Endothelial cell (in vitro differentiated cells): ENCODE data around the gene GID4. TPM values are rescaled to one million over a fixed set of nuclear protein-coding genes. Genes with fewer than 3 reads are reported as not detected.
A peak's percentile ranks its signal among the peaks of the same experiment; 100 is the strongest.

Experiments used
- DNase-seq: peaks from one replicate; pipeline ENCODE4 v3.0.0; 2021; ENCODE audit warnings: low spot score
- H3K27ac Mint-ChIP-seq: one replicate; pipeline ENCODE4 v1.8.0; 2021; ENCODE audit warnings: mixed read lengths, inconsistent platforms; ENCODE audit not compliant: unreplicated experiment
- H3K27me3 Mint-ChIP-seq: one replicate; pipeline ENCODE4 v1.8.0; 2021; ENCODE audit warnings: mild to moderate bottlenecking, moderate library complexity, mixed read lengths, inconsistent platforms; ENCODE audit not compliant: unreplicated experiment
- H3K36me3 Mint-ChIP-seq: one replicate; pipeline ENCODE4 v1.8.0; 2021; ENCODE audit warnings: mild to moderate bottlenecking, low read depth, mixed read lengths, inconsistent platforms; ENCODE audit not compliant: unreplicated experiment
- H3K4me1 Mint-ChIP-seq: one replicate; pipeline ENCODE4 v1.8.0; 2021; ENCODE audit warnings: mild to moderate bottlenecking, mixed read lengths, inconsistent platforms; ENCODE audit not compliant: unreplicated experiment
- H3K4me3 Mint-ChIP-seq: one replicate; pipeline ENCODE4 v1.8.0; 2021; ENCODE audit warnings: mild to moderate bottlenecking, mixed read lengths, inconsistent platforms; ENCODE audit not compliant: unreplicated experiment
- H3K9me3 Mint-ChIP-seq: one replicate; pipeline ENCODE4 v1.8.0; 2021; ENCODE audit warnings: mixed read lengths, inconsistent platforms; ENCODE audit not compliant: unreplicated experiment
- CTCF ChIP-seq: fragments of 200-600 bp; sonication (generic); IDR thresholded peaks from one replicate; pipeline ENCODE4 v1.5.0; 2021; ENCODE audit warnings: antibody characterized with exemption; ENCODE audit not compliant: unreplicated experiment
- long read RNA-seq: library from polyadenylated mRNA; unstranded; transcript quantifications from one replicate; pipeline ENCODE4 v2.0.0, GENCODE V29; 2020; ENCODE audit not compliant: unreplicated experiment
- total RNA-seq: library from RNA; stranded (reverse); fragmentation: NEBNext Ultra II Directional; extraction: Animal tissue kit (Norgen Biotek cat#: 25700); gene quantifications from one replicate; pipeline ENCODE4 v1.2.1, GENCODE V29; 2021; ENCODE audit not compliant: unreplicated experiment

The GID4 gene
- total RNA-seq, result 15.5 TPM
- long read RNA-seq, full-length matches to known transcripts, result 2 of 2 reads
- long read RNA-seq, partial matches to known transcripts, result 0 of 2 reads
- long read RNA-seq, other reads (novel, unspliced or antisense), result 0 of 2 reads

GRCh38 chr17:18038861-18039534, at the start of gene GID4, which contains the start of gene ATPAF2:
Gene GID4, plus strand, starts transcription at chr17:18039408. Its CDS starts 57 bp downstream, at chr17:18039465.
Gene ATPAF2, minus strand, starts transcription at chr17:18039168. Its CDS starts 155 bp downstream, at chr17:18039013.
- peak within 1 kb of the TSS; percentile 99 for H3K4me3 Mint-ChIP-seq
- no peaks in the 10 kb centered on the region for H3K9me3 Mint-ChIP-seq
- H3K27ac Mint-ChIP-seq, result peak within 1 kb of the TSS; percentile 74
- TF ChIP-seq CTCF, result no peak
- H3K36me3 Mint-ChIP-seq, result peaks cover 5% of the 10 kb centered on the region
- peaks cover 6% of the 10 kb centered on the region for H3K27me3 Mint-ChIP-seq
- peaks cover 27% of the 10 kb centered on the region for H3K4me1 Mint-ChIP-seq
- peak; percentile 100 for DNase-seq

GRCh38 chr17:17989618-17990017, 49.6 kb upstream of the GID4 start:
- Mint-ChIP-seq H3K36me3 (no peaks in the 10 kb centered on the region), H3K27ac (no peak overlapping the region), H3K4me3 (no peak overlapping the region), H3K9me3 (no peaks in the 10 kb centered on the region), H3K4me1 (no peaks in the 10 kb centered on the region), H3K27me3 (peaks cover 5% of the 10 kb centered on the region)
- no peak for DNase-seq
- TF ChIP-seq CTCF, result no peak

GRCh38 chr17:17990282-17990681, 48.9 kb upstream of the GID4 start:
- no peak for TF ChIP-seq CTCF
- Mint-ChIP-seq H3K4me1 (no peaks in the 10 kb centered on the region), H3K9me3 (no peaks in the 10 kb centered on the region), H3K27me3 (peaks cover 8% of the 10 kb centered on the region), H3K36me3 (peaks cover 4% of the 10 kb centered on the region), H3K4me3 (no peak overlapping the region), H3K27ac (no peak overlapping the region)
- no peak for DNase-seq

GRCh38 chr17:17993366-17993765, 45.8 kb upstream of the GID4 start:
- Mint-ChIP-seq H3K4me1 (no peaks in the 10 kb centered on the region), H3K9me3 (no peaks in the 10 kb centered on the region), H3K27me3 (peaks cover 8% of the 10 kb centered on the region), H3K27ac (no peak overlapping the region), H3K36me3 (peaks cover 4% of the 10 kb centered on the region), H3K4me3 (no peak overlapping the region)
- no peak for DNase-seq
- TF ChIP-seq CTCF, result no peak

GRCh38 chr17:17993852-17994251, 45.4 kb upstream of the GID4 start:
- no peak for DNase-seq
- Mint-ChIP-seq H3K9me3 (no peaks in the 10 kb centered on the region), H3K27ac (no peak overlapping the region), H3K36me3 (peaks cover 4% of the 10 kb centered on the region), H3K4me3 (no peak overlapping the region), H3K27me3 (peaks cover 8% of the 10 kb centered on the region), H3K4me1 (no peaks in the 10 kb centered on the region)
- TF ChIP-seq CTCF, result no peak
